ENCODE measurements around the gene C20orf144.
A peak's percentile ranks its signal among the peaks of the same experiment; 100 is the strongest.

The C20orf144 gene

DNA sequence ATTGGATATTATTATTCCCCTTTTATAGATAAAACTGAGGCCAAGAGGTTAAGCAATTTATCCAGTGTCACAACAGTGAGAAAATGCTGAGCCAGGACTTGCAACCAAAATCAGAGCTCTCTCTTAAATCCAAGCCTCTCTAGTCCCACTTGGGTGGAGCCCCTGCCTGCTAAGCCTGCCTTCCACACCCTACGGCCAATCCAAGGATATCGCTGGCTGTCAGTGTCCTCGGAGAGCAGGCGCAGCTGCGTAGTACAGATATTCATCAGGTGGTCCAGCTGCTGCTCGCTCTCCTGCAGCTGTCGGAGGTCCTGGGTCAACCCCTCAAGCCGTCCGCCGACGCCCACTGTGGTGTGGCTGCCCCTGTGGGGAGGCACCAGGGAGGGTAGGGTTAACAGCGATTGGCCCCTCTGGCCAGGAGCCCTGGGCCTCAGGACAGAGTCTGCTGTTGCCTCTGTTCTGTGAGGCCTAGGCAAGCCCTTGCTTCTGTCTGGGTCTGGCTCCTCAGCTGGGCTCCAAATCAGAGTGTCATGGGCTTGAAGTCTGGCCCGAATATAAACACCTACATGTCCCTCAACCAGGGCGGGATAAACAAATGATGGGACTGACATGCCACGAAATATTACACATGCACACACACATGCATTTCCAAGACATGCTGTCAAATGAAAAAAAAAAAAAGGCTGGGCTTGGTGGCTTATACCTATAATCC is 16.0 kb downstream of the C20orf144 start:
- no peak for DNase-seq

DNA sequence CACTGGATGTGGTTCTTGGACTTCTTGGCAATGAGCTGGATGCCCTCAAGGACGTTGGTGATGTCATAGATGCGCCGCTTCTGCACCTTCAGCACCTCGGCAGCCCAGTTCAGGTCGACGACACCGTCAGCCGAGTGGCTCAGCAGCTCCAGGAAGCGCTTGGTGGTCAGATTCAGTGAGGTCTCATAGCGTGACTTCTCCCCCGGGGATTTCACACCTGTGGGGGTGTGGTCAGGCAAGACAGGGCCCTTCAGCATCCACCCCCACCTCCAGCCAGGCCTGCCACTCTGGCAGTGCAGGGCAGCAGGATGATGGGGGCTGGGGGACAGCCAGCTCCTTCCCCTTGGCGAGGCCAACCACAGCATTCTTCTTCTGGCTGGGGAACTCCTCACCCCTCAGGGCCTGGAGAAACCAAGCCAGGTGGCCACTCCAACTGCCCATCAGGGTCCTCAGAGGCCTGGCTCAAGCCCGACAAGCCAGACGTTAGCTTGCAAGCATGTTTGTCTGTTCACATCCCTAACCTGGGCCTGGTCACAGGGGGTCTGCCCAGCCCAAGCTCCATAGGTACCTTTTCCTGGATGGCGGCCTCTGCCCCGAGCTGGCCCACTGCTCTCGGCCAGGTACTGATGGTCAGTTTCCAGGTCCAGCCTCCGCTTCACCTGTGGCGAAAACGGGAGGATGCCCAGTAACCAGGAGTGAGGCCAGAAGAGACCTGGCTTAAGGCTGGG is 17.8 kb downstream of the C20orf144 start:
- DNase-seq, result no peak

- no peak for DNase-seq
Measured at GRCh38 chr20:33680686-33681085, 18.6 kb downstream of the C20orf144 start.

DNA sequence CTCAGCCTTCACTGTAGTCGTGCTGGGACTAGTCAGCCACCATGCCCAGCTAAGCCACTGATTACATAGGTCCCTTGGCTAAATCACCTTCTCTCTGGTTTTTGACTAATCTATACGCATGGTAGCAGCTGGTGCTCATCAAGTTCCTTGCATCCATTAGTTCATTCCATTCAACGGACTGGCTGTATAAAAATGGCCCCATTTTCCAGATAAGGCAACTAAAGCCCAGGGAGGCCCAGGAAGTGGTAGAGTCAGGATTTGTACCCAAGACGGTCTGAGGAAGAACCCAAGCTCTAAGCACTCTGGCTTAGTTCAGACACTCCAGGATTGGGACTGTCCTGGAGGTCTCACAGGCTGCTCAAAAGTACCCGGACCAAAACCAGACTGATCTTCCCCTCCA is 19.2 kb downstream of the C20orf144 start:
- DNase-seq, result no peak

GRCh38 chr20:33681728-33682353 is 19.7 kb downstream of the C20orf144 start:
- DNase-seq, result no peak

DNA sequence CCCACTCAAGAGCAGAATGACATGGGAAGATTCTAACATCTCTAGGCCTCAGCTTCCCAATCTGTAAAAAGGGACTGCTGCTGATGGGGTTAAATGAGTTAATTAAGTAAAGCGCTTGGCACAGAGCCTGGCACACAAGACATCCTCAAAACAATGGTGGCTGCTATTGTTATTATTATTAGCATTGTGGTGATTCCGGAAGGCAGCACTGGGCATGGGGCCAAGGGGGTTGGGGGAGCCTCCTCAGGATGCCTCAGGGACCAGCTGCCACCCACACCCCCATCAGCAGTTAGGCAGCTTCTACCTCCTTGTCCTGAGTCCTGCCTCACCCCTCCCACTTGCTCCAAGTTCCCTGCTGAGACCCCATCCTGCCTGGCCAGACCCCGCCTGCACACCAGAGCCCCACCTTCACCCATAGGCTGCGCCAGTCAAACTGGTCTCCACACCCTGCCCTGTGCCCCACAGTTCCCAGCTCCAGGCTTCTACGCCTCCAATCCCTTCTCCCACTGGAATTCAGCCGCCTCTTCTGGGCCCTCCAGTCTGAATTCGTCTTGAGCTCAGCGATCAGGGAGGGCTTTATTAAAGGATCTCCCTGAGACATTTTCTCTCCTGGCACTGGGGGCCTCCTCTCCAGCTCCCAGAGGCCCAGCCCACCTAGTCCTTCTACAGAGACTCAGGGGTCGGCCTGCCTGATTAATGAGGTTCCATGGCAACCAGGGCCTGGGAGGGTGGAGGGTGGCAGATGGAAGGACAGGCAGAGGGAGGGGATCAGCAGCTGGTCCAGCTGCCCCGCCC is 22.6 kb downstream of the C20orf144 start:
- no peak for DNase-seq

- DNase-seq, result peak; percentile 54 to 82 (median 68)
Measured at GRCh38 chr20:33685328-33686099, 23.4 kb downstream of the C20orf144 start.

DNA sequence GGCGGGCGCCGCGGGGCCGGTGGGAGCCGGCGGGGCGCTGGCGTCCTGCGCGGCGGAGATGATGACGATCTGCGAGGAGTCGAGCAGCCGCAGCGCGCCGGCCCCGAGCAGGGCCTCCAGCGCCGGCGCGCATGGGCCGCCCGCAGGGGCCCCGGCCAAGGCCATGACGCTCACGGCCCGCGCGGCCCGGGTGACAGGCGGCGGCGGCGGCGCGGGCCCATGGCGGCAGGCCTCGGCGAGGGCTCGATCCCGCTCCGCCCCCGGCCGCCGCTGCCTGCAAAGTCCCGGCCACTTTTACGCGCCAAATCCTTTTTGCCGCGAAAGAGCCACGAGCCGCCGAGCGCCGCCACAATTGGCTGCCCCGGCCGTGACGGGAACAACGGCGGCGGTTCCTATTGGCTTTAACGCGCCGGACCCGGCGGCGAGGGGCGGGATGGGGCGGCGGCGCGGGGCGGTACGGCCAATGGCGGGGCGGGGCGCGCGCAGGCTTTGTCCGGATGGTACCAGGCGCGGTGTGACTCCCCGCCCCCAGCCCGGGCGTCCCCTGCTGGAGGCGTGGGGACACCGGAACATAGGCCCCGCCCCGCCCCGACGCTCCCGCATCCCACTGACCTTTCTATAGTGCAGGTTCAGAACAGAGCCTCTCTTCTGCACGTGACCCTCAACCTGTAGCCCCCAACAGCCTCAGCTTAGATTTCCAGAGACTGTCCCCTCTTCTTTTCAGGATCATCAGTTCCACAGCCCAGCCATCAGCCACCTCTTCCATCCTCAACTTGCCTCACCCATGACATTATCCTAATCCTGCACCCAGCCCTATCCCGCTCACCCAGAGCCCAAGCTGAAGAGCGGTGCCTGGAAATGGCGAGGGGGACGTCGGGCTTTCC is 24.2 kb downstream of the C20orf144 start, which contains the start of gene E2F1:
Gene E2F1 (minus strand): TSS at position 286 of the 884 bp plus-strand sequence. CDS start 121 bp downstream, at position 165.
- peak; percentile 96 to 99 (median 98) for DNase-seq

- no peak for DNase-seq
Measured at GRCh38 chr20:33686984-33687366, 24.8 kb downstream of the C20orf144 start.

DNA sequence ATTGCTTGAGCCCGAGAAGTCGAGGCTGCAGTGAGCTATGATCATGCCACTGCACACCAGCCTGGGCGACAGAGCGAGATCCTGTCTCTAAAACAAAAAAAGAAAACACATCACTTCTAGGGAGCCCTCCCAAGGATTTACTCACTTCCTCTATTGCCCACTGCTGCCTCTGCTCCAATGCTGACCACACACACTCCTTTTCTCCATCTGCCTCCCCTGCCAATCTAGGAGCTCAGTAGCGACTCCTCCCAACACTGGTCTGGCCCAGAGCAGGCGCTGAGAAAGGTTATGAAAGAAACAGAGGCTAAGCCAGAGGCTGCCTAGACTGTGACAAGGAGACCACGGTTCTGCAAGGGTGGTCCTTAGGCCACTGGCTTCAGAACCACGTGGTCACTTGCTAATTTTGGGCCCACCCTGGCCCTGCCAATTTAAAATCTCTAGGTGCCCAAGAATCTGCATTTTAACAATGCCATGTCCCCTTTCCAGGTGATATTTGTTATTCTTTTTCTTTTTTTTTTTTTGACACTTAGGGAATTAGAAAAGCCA is 25.3 kb downstream of the C20orf144 start:
- DNase-seq, result peak; percentile 75 to 87 (median 78)

GRCh38 chr20:33687993-33688937 is 26.1 kb downstream of the C20orf144 start:
- DNase-seq, result no peak

DNA sequence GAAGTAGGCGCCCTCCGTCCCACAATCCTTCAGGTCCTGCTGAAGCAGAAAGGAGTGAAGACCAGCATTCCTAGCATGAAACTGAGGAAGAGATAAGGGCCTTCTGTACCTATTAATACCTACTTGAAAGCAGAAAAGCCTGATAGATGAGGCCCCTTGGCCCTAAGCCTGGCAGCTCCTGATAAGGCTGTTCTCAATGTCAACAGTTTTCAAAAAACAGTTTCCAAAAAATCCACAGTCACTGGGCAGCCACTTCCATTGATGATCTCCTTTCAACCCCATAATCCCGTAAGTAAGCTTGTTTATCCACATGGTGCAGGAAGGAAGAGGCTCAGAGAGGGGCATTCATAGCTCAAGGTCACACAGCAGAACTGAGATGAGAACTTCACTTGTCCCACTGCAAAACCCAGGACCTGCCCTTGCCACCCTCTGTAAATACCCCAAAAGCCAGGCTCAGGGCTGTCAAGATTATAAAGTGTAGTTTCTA is 26.9 kb downstream of the C20orf144 start:
- DNase-seq, result no peak

GRCh38 chr20:33689493-33689892 is 27.4 kb downstream of the C20orf144 start:
- DNase-seq, result no peak

GRCh38 chr20:33689973-33690372 is 27.8 kb downstream of the C20orf144 start:
- peak; percentile 58 to 74 (median 69) for DNase-seq

- DNase-seq, result no peak
Measured at GRCh38 chr20:33693289-33693688, 31.2 kb downstream of the C20orf144 start.

DNA sequence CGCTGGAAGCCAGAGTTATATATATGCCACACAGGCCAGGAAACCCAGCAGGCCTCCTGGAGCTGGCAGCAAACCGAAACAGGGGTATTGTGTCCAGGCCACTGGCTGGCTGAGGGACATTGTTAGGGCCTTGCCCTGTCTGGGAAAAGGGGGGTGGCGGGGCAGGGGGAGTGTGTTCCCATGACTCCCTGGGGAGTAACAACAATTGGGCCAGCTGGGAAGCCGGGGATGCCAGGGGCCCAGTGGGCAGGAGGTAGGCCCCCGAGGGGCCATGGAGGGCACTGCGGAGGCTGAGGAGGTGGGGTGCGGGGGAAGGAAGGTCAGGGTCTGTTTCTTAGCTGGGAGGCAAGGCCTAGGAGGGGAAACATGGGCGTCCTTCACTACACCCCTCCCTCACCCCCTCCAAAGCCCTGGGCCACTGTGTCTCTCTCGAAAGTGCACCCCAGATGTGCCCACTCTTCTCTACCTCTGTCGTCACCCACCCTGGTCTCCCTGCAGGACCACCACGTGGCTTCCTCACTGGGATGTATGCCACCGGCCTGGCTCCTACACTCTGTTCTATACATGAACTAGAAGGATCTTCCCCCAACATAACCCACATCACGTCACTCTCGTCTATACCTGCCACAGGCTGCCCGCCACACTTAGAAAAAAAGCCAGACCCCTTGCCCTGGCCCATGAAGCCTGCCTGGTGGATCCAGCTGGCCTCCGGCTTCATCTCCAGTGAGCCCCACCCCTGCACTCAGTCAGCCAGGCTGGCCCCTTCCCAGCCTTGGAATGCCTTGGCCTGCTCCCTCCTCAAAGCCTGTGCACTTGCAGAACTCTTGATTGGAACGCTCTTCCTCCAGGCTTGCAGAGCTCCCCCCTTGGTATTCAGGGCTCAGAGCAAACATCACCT is 31.9 kb downstream of the C20orf144 start:
- DNase-seq, result no peak

GRCh38 chr20:33694639-33695012 is 32.5 kb downstream of the C20orf144 start:
- no peak for DNase-seq

DNA sequence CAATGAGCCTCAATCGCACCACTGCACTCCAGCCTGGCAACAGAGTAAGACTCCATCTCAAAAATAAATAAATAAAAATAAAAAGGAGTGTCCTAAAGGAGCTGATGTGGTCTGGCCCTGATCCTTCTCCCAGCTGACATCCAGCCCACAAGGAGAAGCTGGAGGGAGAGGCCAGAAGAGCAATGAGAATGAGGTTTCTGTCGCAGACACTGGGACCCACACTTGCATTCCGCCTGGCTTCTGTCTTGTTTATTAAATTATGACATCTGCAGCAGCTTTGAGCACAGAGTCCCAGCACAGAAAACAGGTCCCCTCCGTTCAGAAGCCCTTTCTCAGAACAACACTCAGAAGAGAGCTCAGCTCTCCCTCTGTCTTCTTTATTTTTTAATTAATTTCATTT is 34.3 kb downstream of the C20orf144 start:
- no peak for DNase-seq

All from suppressor macrophage (primary cell).